GM19372 (cell line): ENCODE data around the gene FSIP2.
"Not testable (repeated sequence)": the region's sequence is repeated elsewhere in the genome, so short reads cannot be mapped to it uniquely, and the experiment has no call there.

Experiments
- ATAC-seq: cut with Tn5 transposase; IDR thresholded peaks from one replicate; pipeline ENCODE4 v1.9.1; 2021; ENCODE audit warnings: mild to moderate bottlenecking, low read depth, moderate library complexity; ENCODE audit not compliant: unreplicated experiment

FSIP2 gene

GRCh38 chr2:185806783-185807182, 68.2 kb downstream of the FSIP2 start:
- ATAC-seq, result no peak

- ATAC-seq, result no peak
Measured at GRCh38 chr2:185807351-185807750, 68.7 kb downstream of the FSIP2 start.

GRCh38 chr2:185811580-185811979, 73.0 kb downstream of the FSIP2 start:
- no peak for ATAC-seq

GRCh38 chr2:185813707-185814106, 75.1 kb downstream of the FSIP2 start:
- ATAC-seq, result no peak

GRCh38 chr2:185817991-185818390, 79.4 kb downstream of the FSIP2 start:
- no peak for ATAC-seq

GRCh38 chr2:185821467-185821866, 82.9 kb downstream of the FSIP2 start:
- ATAC-seq, result no peak

GRCh38 chr2:185823773-185824172, 85.2 kb downstream of the FSIP2 start:
- no peak for ATAC-seq

GRCh38 chr2:185825557-185825956, 87.0 kb downstream of the FSIP2 start:
- ATAC-seq, result no peak

- ATAC-seq, result no peak
Measured at GRCh38 chr2:185828326-185828725, 89.7 kb downstream of the FSIP2 start.

- no peak for ATAC-seq
Measured at GRCh38 chr2:185833864-185834263, 95.3 kb downstream of the FSIP2 start.

- no peak for ATAC-seq
Measured at GRCh38 chr2:185835974-185836373, 97.4 kb downstream of the FSIP2 start.

GRCh38 chr2:185854885-185855284, 116.3 kb downstream of the FSIP2 start:
- ATAC-seq, result no peak

- no peak for ATAC-seq
Measured at GRCh38 chr2:185857691-185858090, 119.1 kb downstream of the FSIP2 start.

GRCh38 chr2:185859506-185859905, 120.9 kb downstream of the FSIP2 start:
- ATAC-seq, result no peak

- ATAC-seq, result no peak
Measured at GRCh38 chr2:185860321-185860720, 121.7 kb downstream of the FSIP2 start.

GRCh38 chr2:185862657-185863398, 124.2 kb downstream of the FSIP2 start:
- no peak for ATAC-seq

GRCh38 chr2:185864468-185865260, 126.1 kb downstream of the FSIP2 start:
- not testable (repeated sequence) for ATAC-seq

GRCh38 chr2:185875136-185875931, 136.7 kb downstream of the FSIP2 start:
- no peak for ATAC-seq

GRCh38 chr2:185876234-185876633, 137.6 kb downstream of the FSIP2 start:
- ATAC-seq, result no peak

- ATAC-seq, result no peak
Measured at GRCh38 chr2:185880396-185880795, 141.8 kb downstream of the FSIP2 start.
